AG10803 (cell line): ENCODE measurements around the gene PTPRU.

Experiments used
- DNase-seq: peaks from one replicate; pipeline ENCODE4 v3.0.0; 2010; ENCODE audit warnings: low read depth
- H3K4me3 ChIP-seq: 2 replicates; pipeline ENCODE4 v1.5.1; 2011; ENCODE audit warnings: mild to moderate bottlenecking, low read length, control low read depth
- TF ChIP-seq, protein P1 (sequence below): conservative IDR thresholded peaks from 2 replicates; pipeline ENCODE4 v1.5.1; 2011; ENCODE audit warnings: mild to moderate bottlenecking, low read length, control low read depth, inconsistent platforms

PTPRU gene

GRCh38 chr1:29333008-29333407, 96.7 kb downstream of the PTPRU start:
- H3K4me3 ChIP-seq = no peak overlapping the region
- DNase-seq = no peak
- TF ChIP-seq, protein P1, sequence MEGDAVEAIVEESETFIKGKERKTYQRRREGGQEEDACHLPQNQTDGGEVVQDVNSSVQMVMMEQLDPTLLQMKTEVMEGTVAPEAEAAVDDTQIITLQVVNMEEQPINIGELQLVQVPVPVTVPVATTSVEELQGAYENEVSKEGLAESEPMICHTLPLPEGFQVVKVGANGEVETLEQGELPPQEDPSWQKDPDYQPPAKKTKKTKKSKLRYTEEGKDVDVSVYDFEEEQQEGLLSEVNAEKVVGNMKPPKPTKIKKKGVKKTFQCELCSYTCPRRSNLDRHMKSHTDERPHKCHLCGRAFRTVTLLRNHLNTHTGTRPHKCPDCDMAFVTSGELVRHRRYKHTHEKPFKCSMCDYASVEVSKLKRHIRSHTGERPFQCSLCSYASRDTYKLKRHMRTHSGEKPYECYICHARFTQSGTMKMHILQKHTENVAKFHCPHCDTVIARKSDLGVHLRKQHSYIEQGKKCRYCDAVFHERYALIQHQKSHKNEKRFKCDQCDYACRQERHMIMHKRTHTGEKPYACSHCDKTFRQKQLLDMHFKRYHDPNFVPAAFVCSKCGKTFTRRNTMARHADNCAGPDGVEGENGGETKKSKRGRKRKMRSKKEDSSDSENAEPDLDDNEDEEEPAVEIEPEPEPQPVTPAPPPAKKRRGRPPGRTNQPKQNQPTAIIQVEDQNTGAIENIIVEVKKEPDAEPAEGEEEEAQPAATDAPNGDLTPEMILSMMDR = no peak

GRCh38 chr1:29335573-29335972, 99.3 kb downstream of the PTPRU start:
- no peak for DNase-seq
- TF ChIP-seq, protein P1 = no peak
- no peak overlapping the region for H3K4me3 ChIP-seq

- TF ChIP-seq, protein P1 = no peak
- DNase-seq = no peak
- no peak overlapping the region for H3K4me3 ChIP-seq
Observed at GRCh38 chr1:29338908-29339575, 102.7 kb downstream of the PTPRU start.

GRCh38 chr1:29341936-29342335, 105.6 kb downstream of the PTPRU start:
- TF ChIP-seq, protein P1 = peak; percentile 16; the same call in 1 of the 2 replicates
- DNase-seq = no peak

GRCh38 chr1:29342351-29342750, 106.0 kb downstream of the PTPRU start:
- no peak overlapping the region for H3K4me3 ChIP-seq
- TF ChIP-seq, protein P1 = no peak
- DNase-seq = no peak

More at GRCh38 chr1:29341936-29342335, 105.6 kb downstream of the PTPRU start:
- H3K4me3 ChIP-seq = no peak overlapping the region

- TF ChIP-seq, protein P1 = no peak
- H3K4me3 ChIP-seq = no peak overlapping the region
- no peak for DNase-seq
Observed at GRCh38 chr1:29342983-29343382, 106.7 kb downstream of the PTPRU start.

- TF ChIP-seq, protein P1 = no peak
- DNase-seq = no peak
- H3K4me3 ChIP-seq = no peak overlapping the region
Observed at GRCh38 chr1:29343476-29343875, 107.2 kb downstream of the PTPRU start.
